ENCODE data around the gene GNA15. TPM values are rescaled to one million over a fixed set of nuclear protein-coding genes. Genes with fewer than 3 reads are reported as not detected.

The GNA15 gene
- total RNA-seq, 1 experiment from 2014 or later: not detected

DNA sequence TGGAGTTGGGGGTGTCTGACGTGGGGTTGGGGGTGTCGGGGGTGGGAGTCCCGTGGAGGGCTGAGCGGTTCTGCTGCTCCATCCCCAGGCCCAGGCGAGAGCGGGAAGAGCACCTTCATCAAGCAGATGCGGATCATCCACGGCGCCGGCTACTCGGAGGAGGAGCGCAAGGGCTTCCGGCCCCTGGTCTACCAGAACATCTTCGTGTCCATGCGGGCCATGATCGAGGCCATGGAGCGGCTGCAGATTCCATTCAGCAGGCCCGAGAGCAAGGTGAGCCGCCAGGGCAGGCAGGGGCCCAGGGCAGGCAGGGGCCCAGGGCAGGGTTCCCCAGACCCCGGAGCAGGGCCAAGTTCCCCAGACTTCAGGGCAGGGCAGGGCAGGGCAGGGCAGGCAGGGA lies 12.7 kb downstream of the GNA15 start:
- H3K9ac ChIP-seq (ENCODE audit: low read length): no peak overlapping the region
- H3K4me1 ChIP-seq (ENCODE audit: low read length): no peaks in the 10 kb centered on the region
- no peaks in the 10 kb centered on the region for H4K20me1 ChIP-seq (ENCODE audit: insufficient read depth, low read depth, low read length)

DNA sequence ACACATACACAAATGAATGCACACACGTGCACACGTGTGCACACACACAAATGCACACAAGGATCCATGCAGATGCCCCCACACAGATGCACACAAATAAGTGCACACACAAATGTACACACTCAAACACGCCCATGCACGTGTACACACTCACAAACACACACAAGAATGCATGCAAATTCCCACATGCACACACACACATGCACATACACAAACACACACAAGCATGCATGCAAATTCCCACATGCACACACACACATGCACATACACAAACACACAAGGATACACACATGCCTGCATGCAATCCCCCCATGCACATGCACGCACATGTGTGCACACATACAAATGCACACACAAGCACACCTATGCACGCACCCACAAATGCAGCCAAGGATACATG lies 13.3 kb downstream of the GNA15 start:
- no peaks in the 10 kb centered on the region for H3K36me3 ChIP-seq (ENCODE audit: insufficient read depth, low read length)
- no peaks in the 10 kb centered on the region for H3K79me2 ChIP-seq (ENCODE audit: low read length)
- no peaks in the 10 kb centered on the region for H3K9me3 ChIP-seq (ENCODE audit: low read length)
- no peaks in the 10 kb centered on the region for H3K27me3 ChIP-seq (ENCODE audit: low read length)
- no peaks in the 10 kb centered on the region for H4K20me1 ChIP-seq (ENCODE audit: insufficient read depth, low read depth, low read length)
- no peak for DNase-seq
- no peak overlapping the region for H3K4me3 ChIP-seq (ENCODE audit: low read length)
- H2AFZ ChIP-seq (ENCODE audit: low read length): no peak overlapping the region
- no peaks in the 10 kb centered on the region for H3K9me2 ChIP-seq (replicated peaks; ENCODE audit: insufficient read depth, low read length)
- H3K4me1 ChIP-seq (ENCODE audit: low read length): no peaks in the 10 kb centered on the region
- H3K9ac ChIP-seq (ENCODE audit: low read length): no peak overlapping the region
- H3K27ac ChIP-seq (ENCODE audit: low read length): no peak overlapping the region
- no peak overlapping the region for H3K4me2 ChIP-seq (ENCODE audit: low read depth, low read length, poor library complexity, severe bottlenecking)

More for the DNA sequence above, 12.7 kb downstream of the GNA15 start:
- no peaks in the 10 kb centered on the region for H3K9me3 ChIP-seq (ENCODE audit: low read length)
- no peak overlapping the region for H3K4me2 ChIP-seq (ENCODE audit: low read depth, low read length, poor library complexity, severe bottlenecking)
- H2AFZ ChIP-seq (ENCODE audit: low read length): no peak overlapping the region
- no peaks in the 10 kb centered on the region for H3K27me3 ChIP-seq (ENCODE audit: low read length)
- DNase-seq: no peak
- no peaks in the 10 kb centered on the region for H3K79me2 ChIP-seq (ENCODE audit: low read length)
- no peaks in the 10 kb centered on the region for H3K9me2 ChIP-seq (replicated peaks; ENCODE audit: insufficient read depth, low read length)
- no peaks in the 10 kb centered on the region for H3K36me3 ChIP-seq (ENCODE audit: insufficient read depth, low read length)
- H3K4me3 ChIP-seq (ENCODE audit: low read length): no peak overlapping the region
- H3K27ac ChIP-seq (ENCODE audit: low read length): no peak overlapping the region

DNA sequence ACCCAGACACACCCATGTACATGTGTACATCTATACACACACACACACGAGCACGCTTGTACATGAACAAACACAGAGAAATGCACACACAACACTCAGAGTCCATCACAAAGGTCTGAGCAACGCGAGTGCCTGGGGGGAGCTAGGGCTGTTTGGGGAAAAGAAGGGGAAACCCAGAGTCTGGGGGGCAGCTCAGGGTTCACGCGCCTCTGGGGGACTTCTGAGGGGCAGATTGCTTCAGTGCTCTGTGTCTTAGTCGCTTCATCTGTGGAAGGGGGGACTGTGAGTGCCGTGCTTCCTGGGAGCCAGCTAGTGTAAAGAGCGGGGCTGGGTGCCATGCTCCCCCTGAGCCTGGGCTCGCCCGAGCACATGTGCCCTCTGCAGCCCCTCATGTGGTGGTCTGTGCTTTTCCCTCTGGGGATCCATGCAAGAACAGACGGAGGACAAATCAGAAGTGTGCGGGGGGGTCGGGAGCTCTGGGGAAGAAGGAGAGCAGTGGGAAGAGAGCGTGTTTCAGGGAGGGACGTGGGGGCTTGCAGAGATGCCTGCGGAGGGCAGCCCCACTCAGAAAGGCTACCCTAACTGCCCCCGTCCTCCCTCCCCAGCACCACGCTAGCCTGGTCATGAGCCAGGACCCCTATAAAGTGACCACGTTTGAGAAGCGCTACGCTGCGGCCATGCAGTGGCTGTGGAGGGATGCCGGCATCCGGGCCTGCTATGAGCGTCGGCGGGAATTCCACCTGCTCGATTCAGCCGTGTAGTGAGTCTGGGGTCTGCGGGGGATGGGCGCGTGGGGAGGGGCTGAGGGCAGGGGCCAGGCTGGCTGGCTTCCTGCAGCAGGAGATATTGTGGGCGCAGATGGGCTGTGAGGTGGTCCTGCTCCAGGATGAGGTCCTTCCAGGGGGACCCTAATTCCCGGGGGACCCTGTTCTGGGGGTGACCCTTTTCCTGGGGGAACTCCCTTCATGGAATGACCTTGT lies 14.0 kb downstream of the GNA15 start:
- no peaks in the 10 kb centered on the region for H4K20me1 ChIP-seq (ENCODE audit: insufficient read depth, low read depth, low read length)
- H3K9me3 ChIP-seq (ENCODE audit: low read length): no peaks in the 10 kb centered on the region

DNA sequence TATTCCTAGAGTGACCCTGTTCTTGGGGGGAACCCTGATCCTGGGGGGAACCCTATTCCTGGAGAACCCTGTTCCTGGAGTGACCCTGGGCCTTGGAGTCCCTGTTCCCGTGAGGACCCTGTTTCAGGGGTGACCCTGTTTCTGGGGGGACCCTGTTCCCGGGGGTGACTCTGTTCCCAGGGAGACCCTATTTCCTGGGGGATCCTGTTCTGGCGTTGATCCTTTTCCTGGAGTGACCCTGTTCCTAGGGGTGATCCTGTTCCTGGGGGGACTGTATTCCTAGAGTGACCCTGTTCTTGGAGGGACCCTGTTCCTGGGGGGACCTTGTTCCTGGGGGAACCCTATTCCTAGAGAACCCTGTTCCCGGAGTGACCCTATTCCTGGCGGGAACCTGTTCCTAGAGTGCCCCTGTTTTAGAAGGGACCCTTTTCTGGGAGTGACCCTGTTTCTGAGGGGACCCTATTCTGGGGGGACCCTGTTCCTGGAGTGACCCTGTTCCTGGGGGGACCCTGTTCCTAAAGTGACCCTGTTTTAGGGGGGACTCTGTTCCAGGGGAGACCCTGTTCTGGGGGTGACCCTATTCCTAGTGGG lies 15.0 kb downstream of the GNA15 start:
- H3K27ac ChIP-seq (ENCODE audit: low read length): no peak overlapping the region

More for the DNA sequence above, 14.0 kb downstream of the GNA15 start:
- Histone ChIP-seq H3K4me1 (ENCODE audit: low read length) (peaks cover 4% of the 10 kb centered on the region), H3K36me3 (ENCODE audit: insufficient read depth, low read length) (no peaks in the 10 kb centered on the region), H3K4me2 (ENCODE audit: low read depth, low read length, poor library complexity, severe bottlenecking) (no peak overlapping the region), H3K4me3 (ENCODE audit: low read length) (no peak overlapping the region), H3K27ac (ENCODE audit: low read length) (no peak overlapping the region), H3K9ac (ENCODE audit: low read length) (no peak overlapping the region), H3K79me2 (ENCODE audit: low read length) (no peaks in the 10 kb centered on the region), H3K27me3 (ENCODE audit: low read length) (no peaks in the 10 kb centered on the region), H2AFZ (ENCODE audit: low read length) (no peak overlapping the region), H3K9me2 (replicated peaks; ENCODE audit: insufficient read depth, low read length) (no peaks in the 10 kb centered on the region)
- no peak for DNase-seq

DNA sequence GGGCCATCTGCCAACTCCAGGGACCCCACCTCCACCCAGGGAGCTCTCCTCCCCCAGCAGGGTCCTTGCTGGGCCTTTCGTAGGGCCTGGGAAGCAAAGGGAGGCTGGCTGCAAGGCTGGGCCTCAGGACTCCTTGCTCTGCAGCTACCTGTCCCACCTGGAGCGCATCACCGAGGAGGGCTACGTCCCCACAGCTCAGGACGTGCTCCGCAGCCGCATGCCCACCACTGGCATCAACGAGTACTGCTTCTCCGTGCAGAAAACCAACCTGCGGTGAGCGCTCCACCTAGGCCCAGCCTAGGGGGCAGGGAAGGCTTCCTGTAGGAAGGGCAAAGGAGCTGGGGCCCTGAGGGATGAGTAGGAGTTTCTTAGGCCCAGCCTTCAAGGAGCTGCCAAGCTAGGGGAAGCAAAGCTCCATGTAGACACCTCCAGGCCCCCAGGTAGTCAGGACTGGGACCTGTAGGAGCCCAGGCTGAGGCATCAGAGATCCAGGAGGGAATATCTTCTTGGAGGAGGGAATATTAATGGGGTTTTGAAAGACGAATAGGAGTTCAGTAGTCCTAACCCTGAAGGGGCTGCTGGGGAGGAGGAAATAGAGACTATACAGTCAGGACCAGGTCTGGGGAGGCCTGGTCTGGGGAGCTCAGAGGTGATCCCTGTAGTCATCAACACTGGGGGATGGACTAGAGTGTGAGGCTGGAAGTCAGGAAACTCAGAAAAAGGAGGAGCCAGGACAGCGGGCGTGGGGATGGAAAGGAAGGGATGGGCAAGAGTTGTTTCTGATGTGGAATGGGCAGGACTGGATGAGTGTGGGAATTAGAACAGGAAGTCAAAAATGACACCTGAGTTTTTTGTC lies 16.0 kb downstream of the GNA15 start:
- no peaks in the 10 kb centered on the region for H4K20me1 ChIP-seq (ENCODE audit: insufficient read depth, low read depth, low read length)
- H3K27me3 ChIP-seq (ENCODE audit: low read length): no peaks in the 10 kb centered on the region

More for the DNA sequence above, 15.0 kb downstream of the GNA15 start:
- H3K9me2 ChIP-seq (replicated peaks; ENCODE audit: insufficient read depth, low read length): no peaks in the 10 kb centered on the region
- no peak overlapping the region for H2AFZ ChIP-seq (ENCODE audit: low read length)
- no peaks in the 10 kb centered on the region for H3K36me3 ChIP-seq (ENCODE audit: insufficient read depth, low read length)
- H3K4me1 ChIP-seq (ENCODE audit: low read length): peaks cover 10% of the 10 kb centered on the region
- H3K79me2 ChIP-seq (ENCODE audit: low read length): no peaks in the 10 kb centered on the region
- no peak overlapping the region for H3K4me2 ChIP-seq (ENCODE audit: low read depth, low read length, poor library complexity, severe bottlenecking)
- DNase-seq: no peak
- H3K9ac ChIP-seq (ENCODE audit: low read length): no peak overlapping the region
- H4K20me1 ChIP-seq (ENCODE audit: insufficient read depth, low read depth, low read length): no peaks in the 10 kb centered on the region
- H3K4me3 ChIP-seq (ENCODE audit: low read length): no peak overlapping the region
- no peaks in the 10 kb centered on the region for H3K9me3 ChIP-seq (ENCODE audit: low read length)
- no peaks in the 10 kb centered on the region for H3K27me3 ChIP-seq (ENCODE audit: low read length)

DNA sequence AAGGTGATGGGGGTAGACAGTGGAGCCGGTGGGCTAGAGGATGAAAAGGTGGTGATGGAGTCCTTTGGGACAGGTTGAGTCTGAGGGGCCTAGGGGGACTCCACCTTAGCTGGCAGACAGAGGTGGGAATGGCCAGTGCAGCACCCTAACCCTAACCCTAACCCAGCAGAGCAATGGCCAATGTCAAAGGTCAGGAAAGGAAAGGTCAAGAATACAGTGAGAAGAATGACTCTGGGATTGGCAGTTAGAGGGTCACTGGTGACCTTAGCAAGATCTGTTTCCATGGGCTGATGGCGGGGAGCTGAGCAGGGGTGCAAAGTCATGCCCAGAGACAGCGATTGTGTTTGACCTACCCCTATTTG lies 16.6 kb downstream of the GNA15 start:
- H3K4me1 ChIP-seq (ENCODE audit: low read length): peaks cover 10% of the 10 kb centered on the region
- no peaks in the 10 kb centered on the region for H3K9me3 ChIP-seq (ENCODE audit: low read length)
- no peaks in the 10 kb centered on the region for H3K79me2 ChIP-seq (ENCODE audit: low read length)
- H3K36me3 ChIP-seq (ENCODE audit: insufficient read depth, low read length): no peaks in the 10 kb centered on the region
- no peak overlapping the region for H3K9ac ChIP-seq (ENCODE audit: low read length)
- H3K4me2 ChIP-seq (ENCODE audit: low read depth, low read length, poor library complexity, severe bottlenecking): no peak overlapping the region
- no peaks in the 10 kb centered on the region for H4K20me1 ChIP-seq (ENCODE audit: insufficient read depth, low read depth, low read length)
- no peak overlapping the region for H3K4me3 ChIP-seq (ENCODE audit: low read length)
- H3K9me2 ChIP-seq (replicated peaks; ENCODE audit: insufficient read depth, low read length): no peaks in the 10 kb centered on the region
- no peak overlapping the region for H3K27ac ChIP-seq (ENCODE audit: low read length)
- H2AFZ ChIP-seq (ENCODE audit: low read length): no peak overlapping the region
- DNase-seq: no peak
- no peaks in the 10 kb centered on the region for H3K27me3 ChIP-seq (ENCODE audit: low read length)

More for the DNA sequence above, 16.0 kb downstream of the GNA15 start:
- Histone ChIP-seq H3K79me2 (ENCODE audit: low read length) (no peaks in the 10 kb centered on the region), H3K4me3 (ENCODE audit: low read length) (no peak overlapping the region), H2AFZ (ENCODE audit: low read length) (no peak overlapping the region), H3K9me2 (replicated peaks; ENCODE audit: insufficient read depth, low read length) (no peaks in the 10 kb centered on the region), H3K9me3 (ENCODE audit: low read length) (no peaks in the 10 kb centered on the region), H3K36me3 (ENCODE audit: insufficient read depth, low read length) (no peaks in the 10 kb centered on the region), H3K9ac (ENCODE audit: low read length) (no peak overlapping the region), H3K4me2 (ENCODE audit: low read depth, low read length, poor library complexity, severe bottlenecking) (no peak overlapping the region), H3K27ac (ENCODE audit: low read length) (no peak overlapping the region), H3K4me1 (ENCODE audit: low read length) (peaks cover 10% of the 10 kb centered on the region)
- DNase-seq: no peak

DNA sequence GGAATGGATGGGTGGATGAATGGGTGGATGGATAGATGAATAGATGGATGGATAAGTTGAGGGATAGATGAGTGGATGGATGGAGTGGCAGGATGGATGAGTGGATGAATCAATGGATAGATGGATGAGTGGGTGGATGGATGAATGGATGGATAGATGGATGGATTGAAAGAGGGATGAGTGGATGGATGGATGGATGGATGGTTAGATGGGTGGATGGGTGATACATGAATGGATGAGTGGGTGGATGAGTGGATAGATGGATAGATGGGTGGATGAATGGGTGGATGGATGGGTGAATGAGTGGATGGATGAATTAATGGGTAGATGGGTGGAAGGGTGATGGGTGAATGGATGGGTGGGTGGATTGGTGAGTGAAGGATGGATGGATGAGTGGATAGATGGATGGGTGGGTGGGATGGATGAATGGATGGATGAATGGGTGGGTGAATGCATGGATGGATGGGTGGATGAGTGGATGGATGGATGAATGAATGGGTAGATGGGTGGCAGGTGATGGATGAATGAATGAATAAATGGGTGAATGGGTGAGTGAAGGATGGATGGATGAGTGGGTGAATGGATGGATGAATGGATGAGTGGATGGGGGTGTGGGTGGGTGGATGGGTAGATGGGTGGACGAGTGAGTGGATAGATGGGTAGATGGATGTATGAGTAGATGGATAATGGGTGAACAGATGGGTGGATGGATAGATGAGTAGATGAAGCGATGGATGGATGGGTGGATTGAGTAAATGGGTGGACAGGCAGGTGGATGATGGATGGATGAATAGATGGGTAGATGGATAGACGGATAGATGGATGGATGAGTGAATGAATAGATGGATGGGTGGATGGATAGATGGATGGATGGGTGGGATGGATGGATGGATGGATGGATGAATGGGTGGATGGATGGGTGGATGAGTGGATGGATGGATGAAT lies 17.7 kb downstream of the GNA15 start:
- DNase-seq: no peak
- no peak overlapping the region for H3K27ac ChIP-seq (ENCODE audit: low read length)
- H3K4me1 ChIP-seq (ENCODE audit: low read length): peaks cover 10% of the 10 kb centered on the region
- no peak overlapping the region for H3K9ac ChIP-seq (ENCODE audit: low read length)
- H2AFZ ChIP-seq (ENCODE audit: low read length): no peak overlapping the region
- H4K20me1 ChIP-seq (ENCODE audit: insufficient read depth, low read depth, low read length): no peaks in the 10 kb centered on the region
- H3K4me2 ChIP-seq (ENCODE audit: low read depth, low read length, poor library complexity, severe bottlenecking): no peak overlapping the region
- H3K9me3 ChIP-seq (ENCODE audit: low read length): no peaks in the 10 kb centered on the region
- H3K4me3 ChIP-seq (ENCODE audit: low read length): no peak overlapping the region
- H3K9me2 ChIP-seq (replicated peaks; ENCODE audit: insufficient read depth, low read length): no peaks in the 10 kb centered on the region
- H3K27me3 ChIP-seq (ENCODE audit: low read length): no peaks in the 10 kb centered on the region
- no peaks in the 10 kb centered on the region for H3K79me2 ChIP-seq (ENCODE audit: low read length)
- no peaks in the 10 kb centered on the region for H3K36me3 ChIP-seq (ENCODE audit: insufficient read depth, low read length)
